Cardiac fibroblast (primary cell): Measurements from ENCODE around the gene RTEL1.

Source experiments
- DNase-seq, 2 donors: peaks; one replicate each; pipeline versions ENCODE4 v3.0.0 to v3.0.0-alpha.2; 2010; ENCODE audit warnings: low read depth in 2 of 2
- H3K4me3 ChIP-seq, 2 donors: replicated peaks in 1 of 2; 1 replicate in 1 of 2; 2 replicates in 1 of 2; pipeline ENCODE4 v1.5.1; 2011; ENCODE audit warnings: low read depth in 2 of 2, low read length in 2 of 2, mild to moderate bottlenecking in 2 of 2, moderate library complexity in 1 of 2
- CTCF ChIP-seq: IDR thresholded peaks from one replicate; pipeline ENCODE4 v1.5.1; 2011; ENCODE audit warnings: low read depth, mild to moderate bottlenecking, low read length, inconsistent platforms

RTEL1 gene

DNA sequence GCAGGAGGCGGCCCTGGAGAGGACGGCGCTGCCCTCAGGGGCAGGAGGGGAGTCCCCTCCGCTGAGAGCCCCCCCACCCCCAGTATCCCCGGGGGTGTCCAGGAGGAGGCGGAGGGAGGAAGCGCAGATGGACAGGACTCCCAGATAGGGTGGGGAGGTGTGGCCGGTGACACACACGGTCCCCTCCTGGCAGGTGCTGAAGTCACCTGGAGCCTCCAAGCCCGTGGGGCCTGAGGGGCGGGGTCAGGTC is 6.2 kb upstream of the RTEL1 start:
- TF ChIP-seq CTCF = no peak
- H3K4me3 ChIP-seq = peak overlapping the region; percentile 58
- DNase-seq = no peak

- H3K4me3 ChIP-seq = peak overlapping the region; percentile 58
- TF ChIP-seq CTCF = no peak
- DNase-seq = peak in 1 of 2 donors; percentile 53
Measured at GRCh38 chr20:63652192-63652980, 5.7 kb upstream of the RTEL1 start.

- no peak for TF ChIP-seq CTCF
- peak within 1 kb of the TSS; percentile 58 for H3K4me3 ChIP-seq
- DNase-seq = peak; percentile 82 to 97
Measured at GRCh38 chr20:63653041-63653973, 4.8 kb upstream of the RTEL1 start, which contains the start of gene STMN3. Gene STMN3, minus strand, starts transcription at chr20:63653424. Its CDS starts 79 bp downstream, at chr20:63653345.

DNA sequence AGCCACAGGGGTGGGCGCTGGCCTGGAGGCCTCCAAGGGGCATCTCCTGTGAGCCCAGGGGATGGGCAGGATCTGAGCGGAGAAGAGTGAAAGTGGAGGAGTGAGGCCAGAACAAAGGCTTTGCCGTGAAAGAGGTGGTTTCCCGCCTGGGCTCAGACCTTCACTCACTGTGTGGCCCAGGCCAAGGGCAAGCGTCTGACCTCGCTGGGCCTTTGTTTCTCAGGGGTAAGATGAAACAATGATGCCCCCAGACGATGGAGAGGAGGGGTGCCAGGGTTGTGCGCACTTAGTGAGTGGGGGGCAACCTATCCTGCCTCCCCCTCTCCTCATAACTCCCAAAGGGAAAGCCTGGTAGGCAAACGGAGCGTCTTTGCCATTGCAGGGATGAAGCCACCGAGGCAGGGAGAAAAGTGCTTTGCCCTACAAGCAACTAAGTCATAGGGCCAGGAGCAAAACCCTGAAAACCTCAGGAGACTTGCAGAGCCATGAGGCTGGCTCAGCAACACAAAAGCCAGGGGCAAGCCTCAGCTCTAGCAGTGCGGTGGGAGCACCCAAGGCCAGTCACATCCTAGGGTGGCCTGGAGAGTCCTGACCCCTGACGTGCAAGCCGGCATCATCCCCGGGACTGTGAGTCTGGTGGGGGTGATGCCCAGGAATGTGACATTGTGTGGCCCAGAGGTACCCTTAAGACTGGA is 4.0 kb upstream of the RTEL1 start:
- no peak for DNase-seq
- TF ChIP-seq CTCF = no peak
- H3K4me3 ChIP-seq = peak overlapping the region; percentile 37 to 44

GRCh38 chr20:63655249-63655648 is 2.9 kb upstream of the RTEL1 start:
- no peak overlapping the region for H3K4me3 ChIP-seq
- TF ChIP-seq CTCF = no peak
- DNase-seq = no peak

- TF ChIP-seq CTCF = no peak
- DNase-seq = no peak
Measured at GRCh38 chr20:63656451-63656850, 1.7 kb upstream of the RTEL1 start.

More at GRCh38 chr20:63656451-63656850, 1.7 kb upstream of the RTEL1 start:
- H3K4me3 ChIP-seq = no peak overlapping the region
